ENCODE data around the gene REEP1.

Gene REEP1

GRCh38 chr2:86311879-86312278, 25.5 kb downstream of the REEP1 start:
- TF ChIP-seq CTCF (IDR thresholded peaks at IDR 0.05; ENCODE audit: low read depth, low read length, missing control alignments) = no peak
- no peak overlapping the region for H3K4me3 ChIP-seq (ENCODE audit: low read depth, low read length)
- no peak for DNase-seq (ENCODE audit: low read depth)
- in situ Hi-C loops (cut with HindIII; ENCODE audit: low sequenced_read_pairs) = no loop called here

- in situ Hi-C loops (cut with HindIII; ENCODE audit: low sequenced_read_pairs) = no loop called here
- TF ChIP-seq CTCF (IDR thresholded peaks at IDR 0.05; ENCODE audit: low read depth, low read length, missing control alignments) = no peak
- DNase-seq (ENCODE audit: low read depth) = no peak
- no peak overlapping the region for H3K4me3 ChIP-seq (ENCODE audit: low read depth, low read length)
Observed at GRCh38 chr2:86309966-86310365, 27.5 kb downstream of the REEP1 start.

GRCh38 chr2:86308984-86309695, 28.3 kb downstream of the REEP1 start:
- in situ Hi-C loops (cut with HindIII; ENCODE audit: low sequenced_read_pairs) = no loop called here
- TF ChIP-seq CTCF (IDR thresholded peaks at IDR 0.05; ENCODE audit: low read depth, low read length, missing control alignments) = no peak
- no peak overlapping the region for H3K4me3 ChIP-seq (ENCODE audit: low read depth, low read length)
- no peak for DNase-seq (ENCODE audit: low read depth)

- DNase-seq (ENCODE audit: low read depth) = no peak
- no peak for TF ChIP-seq CTCF (IDR thresholded peaks at IDR 0.05; ENCODE audit: low read depth, low read length, missing control alignments)
- H3K4me3 ChIP-seq (ENCODE audit: low read depth, low read length) = no peak overlapping the region
- in situ Hi-C loops (cut with HindIII; ENCODE audit: low sequenced_read_pairs) = no loop called here
Observed at GRCh38 chr2:86308356-86308755, 29.1 kb downstream of the REEP1 start.

GRCh38 chr2:86307431-86307830, 30.0 kb downstream of the REEP1 start:
- no peak for TF ChIP-seq CTCF (IDR thresholded peaks at IDR 0.05; ENCODE audit: low read depth, low read length, missing control alignments)
- in situ Hi-C loops (cut with HindIII; ENCODE audit: low sequenced_read_pairs) = no loop called here
- DNase-seq (ENCODE audit: low read depth) = no peak

GRCh38 chr2:86305915-86306254, 31.5 kb downstream of the REEP1 start:
- no peak overlapping the region for H3K4me3 ChIP-seq (ENCODE audit: low read depth, low read length)
- no peak for DNase-seq (ENCODE audit: low read depth)
- in situ Hi-C loops (cut with HindIII; ENCODE audit: low sequenced_read_pairs) = no loop called here
- TF ChIP-seq CTCF (IDR thresholded peaks at IDR 0.05; ENCODE audit: low read depth, low read length, missing control alignments) = no peak

More at GRCh38 chr2:86307431-86307830, 30.0 kb downstream of the REEP1 start:
- H3K4me3 ChIP-seq (ENCODE audit: low read depth, low read length) = no peak overlapping the region
